ENCODE data around the gene IL31RA.

DNA sequence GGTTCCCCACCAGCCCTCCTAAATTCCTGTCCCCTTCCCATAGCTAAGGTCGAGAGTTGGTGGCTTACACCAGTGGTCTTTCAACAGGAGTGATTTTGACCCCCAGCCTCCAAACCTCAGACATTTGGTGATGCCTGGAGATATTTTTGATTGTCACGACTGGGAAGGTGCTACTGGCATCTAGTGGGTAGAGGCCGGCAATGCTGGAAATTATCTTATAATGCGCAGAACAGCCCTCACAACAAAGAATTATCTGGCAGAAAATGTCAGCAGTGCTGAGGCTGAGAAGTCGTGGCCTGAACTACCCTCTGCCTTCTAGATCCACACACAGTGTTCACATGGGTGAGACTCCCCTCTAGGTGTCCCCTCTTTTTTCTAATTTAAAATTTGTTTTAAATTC is 69.6 kb downstream of the IL31RA start:
- no peak for TF ChIP-seq POLR2A (IDR thresholded peaks at IDR 0.05)
- TF ChIP-seq CTCF (IDR thresholded peaks at IDR 0.05): no peak
- TF ChIP-seq POLR2AphosphoS5 (IDR thresholded peaks at IDR 0.05): no peak

All from transverse colon (tissue), 4 donors.